Activated gamma-delta T cell treated with Interleukin-2 at 50 U/mL for 16 hours (primary cell): ENCODE measurements around the gene NFIX.

Source experiments
- DNase-seq: peaks from one replicate; pipeline ENCODE4 v3.0.0-alpha.2; 2020

Gene NFIX

GRCh38 chr19:13134626-13135025 lies 139.4 kb downstream of the NFIX start:
- no peak for DNase-seq

GRCh38 chr19:13135068-13136062 lies 140.1 kb downstream of the NFIX start:
- DNase-seq, result no peak

GRCh38 chr19:13137290-13137794 lies 142.1 kb downstream of the NFIX start:
- no peak for DNase-seq

GRCh38 chr19:13138171-13138915 lies 143.1 kb downstream of the NFIX start:
- DNase-seq, result no peak

GRCh38 chr19:13138916-13139198 lies 143.6 kb downstream of the NFIX start:
- no peak for DNase-seq

GRCh38 chr19:13139633-13140311 lies 144.5 kb downstream of the NFIX start:
- no peak for DNase-seq

GRCh38 chr19:13146763-13147563 lies 151.7 kb downstream of the NFIX start:
- DNase-seq, result no peak
